Muscle layer of duodenum (tissue), 2 donors: Measurements from ENCODE around the gene AIF1L.
"Not testable (repeated sequence)": the region's sequence is repeated elsewhere in the genome, so short reads cannot be mapped to it uniquely, and the experiment has no call there.

Experiments used
- H3K27ac ChIP-seq: one replicate; pipeline ENCODE4 v1.7.0; 2013; ENCODE audit warnings: mild to moderate bottlenecking, low read length
- H3K27me3 ChIP-seq: one replicate; pipeline ENCODE4 v1.7.0; 2013; ENCODE audit warnings: low read depth, mild to moderate bottlenecking, control low read depth, low read length
- H3K36me3 ChIP-seq, 2 donors: one replicate each; pipeline ENCODE4 v1.7.0; 2013; ENCODE audit warnings: low read length in 2 of 2, control low read depth in 1 of 2, mild to moderate bottlenecking in 1 of 2; ENCODE audit not compliant: insufficient read depth in 2 of 2, control insufficient read depth in 1 of 2
- H3K4me1 ChIP-seq, 2 donors: one replicate each; pipeline ENCODE4 v1.7.0; 2013; ENCODE audit warnings: low read length in 2 of 2, mild to moderate bottlenecking in 2 of 2, control low read depth in 1 of 2, moderate library complexity in 1 of 2; ENCODE audit not compliant: insufficient read depth in 2 of 2, control insufficient read depth in 1 of 2
- H3K4me3 ChIP-seq, 2 donors: one replicate each; pipeline ENCODE4 v1.7.0; 2013; ENCODE audit warnings: low read length in 2 of 2, low read depth in 1 of 2, mild to moderate bottlenecking in 1 of 2
- H3K9me3 ChIP-seq, 2 donors: one replicate each; pipeline ENCODE4 v1.7.0; 2013; ENCODE audit warnings: low read length in 2 of 2, control low read depth in 1 of 2, mild to moderate bottlenecking in 1 of 2; ENCODE audit not compliant: control insufficient read depth in 1 of 2
- donor health status: healthy.

Gene AIF1L

GRCh38 chr9:131103535-131103934, 7.2 kb downstream of the AIF1L start:
- Histone ChIP-seq H3K36me3 (no peaks in the 10 kb centered on the region), H3K4me1 (no peaks in the 10 kb centered on the region), H3K27ac (no peak overlapping the region), H3K27me3 (no peaks in the 10 kb centered on the region), H3K9me3 (no peaks in the 10 kb centered on the region), H3K4me3 (no peak overlapping the region)

DNA sequence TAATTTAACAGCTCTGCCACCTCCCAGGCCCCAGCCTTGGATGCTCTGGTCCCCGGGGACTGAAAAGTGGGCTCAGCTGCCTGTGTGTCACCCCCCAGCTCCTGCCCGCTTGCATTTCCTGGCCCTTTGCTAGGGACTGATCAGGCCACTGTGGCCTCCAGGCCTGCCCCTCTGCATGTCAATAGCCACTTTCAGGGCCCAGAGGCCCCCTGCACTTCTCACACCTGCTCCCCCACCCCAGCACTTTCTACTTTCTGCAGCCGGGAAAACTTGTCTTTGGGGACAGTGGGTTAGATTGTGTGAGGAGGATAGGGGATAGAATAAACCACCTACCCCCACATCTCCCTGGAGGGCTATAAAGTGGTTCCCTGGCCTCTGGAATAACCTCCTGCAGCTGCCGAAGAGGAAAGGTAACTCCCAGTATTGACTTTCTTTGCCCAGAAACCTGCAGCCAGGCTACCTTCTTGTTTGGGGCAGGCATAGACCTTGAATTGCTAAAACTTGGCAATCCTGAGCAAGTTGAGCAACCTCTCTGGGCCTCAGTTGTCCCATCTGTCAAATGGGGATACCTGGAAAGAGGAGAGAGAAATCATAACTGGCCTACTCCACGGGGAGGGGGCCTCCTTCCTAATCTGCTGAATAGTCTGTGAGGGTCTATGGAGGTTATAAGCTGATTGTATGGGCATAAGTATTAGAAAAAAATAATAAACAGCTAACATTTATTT, 7.8 kb downstream of the AIF1L start:
- Histone ChIP-seq H3K36me3 (no peaks in the 10 kb centered on the region), H3K9me3 (no peaks in the 10 kb centered on the region), H3K27ac (no peak overlapping the region), H3K4me1 (no peaks in the 10 kb centered on the region), H3K27me3 (no peaks in the 10 kb centered on the region), H3K4me3 (no peak overlapping the region)

GRCh38 chr9:131105952-131106351, 9.6 kb downstream of the AIF1L start:
- H3K4me1 ChIP-seq: no peaks in the 10 kb centered on the region
- H3K9me3 ChIP-seq: no peaks in the 10 kb centered on the region
- H3K27me3 ChIP-seq: no peaks in the 10 kb centered on the region
- no peak overlapping the region for H3K4me3 ChIP-seq
- no peaks in the 10 kb centered on the region for H3K36me3 ChIP-seq
- H3K27ac ChIP-seq: no peak overlapping the region

DNA sequence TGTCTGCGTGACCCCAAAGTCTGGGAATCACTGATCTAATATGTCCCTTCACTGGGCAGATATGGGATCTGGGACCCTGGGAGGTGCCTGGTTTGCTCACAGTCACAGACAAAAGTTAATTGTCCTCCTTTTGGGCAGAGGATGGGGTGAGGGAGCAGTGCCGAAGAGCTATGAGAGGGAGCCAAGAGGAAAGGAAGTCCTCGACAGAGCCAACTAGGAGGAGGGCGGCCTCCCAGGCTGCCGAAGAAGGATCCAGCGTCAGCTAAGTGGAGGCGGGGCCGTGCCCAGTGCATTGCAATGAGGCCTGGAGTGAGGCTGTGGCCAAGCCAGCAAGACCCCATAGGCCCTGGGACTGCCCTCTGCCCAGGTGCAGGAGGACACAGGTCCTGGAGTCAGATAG, 11.4 kb downstream of the AIF1L start:
- Histone ChIP-seq H3K36me3 (no peaks in the 10 kb centered on the region), H3K4me1 (peaks cover 0 to 6% of the 10 kb centered on the region in 2 donors), H3K27ac (no peak overlapping the region), H3K4me3 (no peak overlapping the region), H3K9me3 (no peaks in the 10 kb centered on the region), H3K27me3 (no peaks in the 10 kb centered on the region)

DNA sequence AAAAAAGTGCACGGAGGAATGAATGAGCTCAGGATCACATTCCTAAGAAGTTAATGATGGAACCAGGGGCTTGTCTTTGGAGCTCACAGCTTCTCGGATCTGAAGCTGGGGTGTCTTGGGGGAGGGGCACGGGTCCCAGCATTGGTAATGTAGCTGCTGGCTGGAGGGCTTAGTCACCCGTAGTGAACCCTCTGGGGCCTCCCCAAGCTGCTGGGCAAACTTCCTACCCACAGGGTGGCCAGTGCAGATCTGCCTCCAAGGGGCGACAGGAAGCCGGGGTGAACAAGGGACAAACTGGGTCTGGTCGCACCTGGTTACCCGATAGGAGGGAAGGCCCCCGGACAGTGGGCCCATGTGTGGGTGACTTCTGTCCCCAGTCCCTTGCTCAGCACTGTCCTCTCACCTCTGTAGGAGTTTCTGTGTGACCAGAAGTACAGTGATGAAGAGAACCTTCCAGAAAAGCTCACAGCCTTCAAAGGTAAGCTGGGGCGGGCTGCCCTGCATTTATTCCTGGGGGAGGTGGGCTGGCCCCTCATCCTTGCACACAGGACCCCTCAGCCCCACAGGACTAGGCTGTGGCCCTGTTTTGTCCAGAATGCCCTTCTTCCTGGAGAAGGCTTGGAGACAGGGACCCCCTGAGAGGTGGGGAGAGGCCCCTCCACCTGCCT, 15.0 kb downstream of the AIF1L start:
- Histone ChIP-seq H3K4me3 (no peak overlapping the region), H3K27ac (no peak overlapping the region), H3K36me3 (no peaks in the 10 kb centered on the region), H3K4me1 (peaks cover 0 to 6% of the 10 kb centered on the region in 2 donors), H3K9me3 (no peaks in the 10 kb centered on the region), H3K27me3 (no peaks in the 10 kb centered on the region)

GRCh38 chr9:131111854-131112311, 15.6 kb downstream of the AIF1L start:
- no peaks in the 10 kb centered on the region for H3K9me3 ChIP-seq
- H3K4me3 ChIP-seq: no peak overlapping the region
- no peaks in the 10 kb centered on the region for H3K27me3 ChIP-seq
- no peaks in the 10 kb centered on the region for H3K36me3 ChIP-seq
- H3K4me1 ChIP-seq: peaks cover 0 to 6% of the 10 kb centered on the region in 2 donors
- no peak overlapping the region for H3K27ac ChIP-seq

DNA sequence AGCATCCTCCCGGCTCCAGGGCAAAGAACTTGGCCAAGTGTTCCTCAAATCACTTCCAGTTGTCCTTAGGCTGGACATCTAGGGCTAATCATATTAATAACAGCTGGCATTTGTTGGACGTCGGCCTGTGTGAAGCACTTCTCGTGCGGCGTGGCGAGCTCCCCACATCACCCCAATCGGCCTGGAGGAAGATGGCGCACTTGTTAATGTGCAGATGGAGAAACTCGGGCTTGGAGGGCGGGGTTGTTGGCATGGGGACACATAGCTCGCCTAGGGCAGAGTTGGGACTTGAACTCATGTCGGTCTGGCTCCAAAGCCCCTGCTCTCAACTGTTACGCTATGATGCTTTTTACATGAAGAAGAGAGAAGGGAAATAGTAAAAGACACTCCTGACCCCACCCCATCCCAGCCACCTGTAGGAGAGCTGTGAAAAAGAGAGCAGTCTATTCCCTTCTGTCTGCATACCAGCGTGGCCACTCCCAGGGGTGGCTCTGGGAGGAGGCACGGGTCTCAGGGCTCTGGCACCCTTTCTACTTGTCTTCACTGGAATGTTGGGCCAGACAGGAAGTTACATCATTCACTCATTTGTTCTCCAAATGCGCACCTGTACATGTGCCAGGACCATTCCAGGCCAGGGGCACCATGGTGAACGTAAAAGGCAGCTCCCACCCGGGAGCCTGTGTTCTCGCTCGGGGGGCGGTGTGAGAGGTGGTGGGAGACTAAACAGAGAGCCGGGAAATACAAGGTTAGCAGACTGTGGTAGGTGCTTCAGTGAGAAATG, 16.2 kb downstream of the AIF1L start:
- Histone ChIP-seq H3K36me3 (no peaks in the 10 kb centered on the region), H3K9me3 (no peaks in the 10 kb centered on the region), H3K27me3 (no peaks in the 10 kb centered on the region), H3K4me3 (no peak overlapping the region), H3K27ac (no peak overlapping the region), H3K4me1 (peaks cover 0 to 6% of the 10 kb centered on the region in 2 donors)

DNA sequence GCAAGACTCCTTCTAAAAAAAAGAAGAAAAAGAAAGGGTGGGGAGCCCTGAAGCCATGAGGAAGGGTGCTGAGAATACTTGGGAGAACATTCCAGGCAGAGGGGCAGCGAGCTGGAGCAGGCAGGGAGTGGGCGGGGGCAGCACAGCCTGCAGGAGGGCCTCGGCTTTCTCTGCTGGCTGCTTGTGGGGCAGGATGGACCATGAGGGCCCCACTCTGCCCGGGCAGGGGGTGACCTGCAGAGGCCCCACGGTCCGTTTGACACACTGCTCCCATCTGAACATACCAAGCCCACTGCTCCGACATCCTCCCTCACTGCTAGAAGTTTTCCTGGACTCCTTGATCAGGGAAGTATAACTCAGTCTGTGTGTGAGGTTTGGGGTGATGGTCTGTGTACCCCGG, 17.3 kb downstream of the AIF1L start:
- Histone ChIP-seq H3K4me1 (peaks cover 0 to 6% of the 10 kb centered on the region in 2 donors), H3K4me3 (no peak overlapping the region), H3K9me3 (no peaks in the 10 kb centered on the region), H3K36me3 (no peaks in the 10 kb centered on the region), H3K27ac (no peak overlapping the region), H3K27me3 (no peaks in the 10 kb centered on the region)

DNA sequence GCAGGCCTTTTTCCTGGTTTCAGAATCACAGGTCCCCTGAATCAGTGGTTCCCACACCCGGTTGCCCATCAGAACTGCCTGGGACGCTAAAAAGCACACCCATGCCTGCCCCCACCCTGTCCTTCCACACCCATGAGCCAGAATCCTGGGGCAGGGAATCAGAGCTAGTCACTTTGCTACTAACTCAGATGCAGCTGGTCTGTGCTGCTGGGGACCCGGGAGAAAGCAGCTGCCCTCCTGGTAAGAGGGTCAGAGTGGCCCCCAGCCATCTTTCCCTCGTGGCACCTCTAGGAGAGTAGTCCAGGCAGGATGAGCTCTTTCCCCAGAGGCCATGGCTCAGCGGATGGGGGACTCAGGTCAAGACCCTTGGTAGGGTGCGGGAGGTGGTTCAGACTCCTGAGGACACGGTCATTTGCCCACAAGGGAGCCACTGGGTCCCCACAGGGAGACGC, 17.8 kb downstream of the AIF1L start:
- no peak overlapping the region for H3K27ac ChIP-seq
- H3K9me3 ChIP-seq: no peaks in the 10 kb centered on the region
- H3K27me3 ChIP-seq: no peaks in the 10 kb centered on the region
- H3K4me1 ChIP-seq: peaks cover 0 to 6% of the 10 kb centered on the region in 2 donors
- no peaks in the 10 kb centered on the region for H3K36me3 ChIP-seq
- no peak overlapping the region for H3K4me3 ChIP-seq

DNA sequence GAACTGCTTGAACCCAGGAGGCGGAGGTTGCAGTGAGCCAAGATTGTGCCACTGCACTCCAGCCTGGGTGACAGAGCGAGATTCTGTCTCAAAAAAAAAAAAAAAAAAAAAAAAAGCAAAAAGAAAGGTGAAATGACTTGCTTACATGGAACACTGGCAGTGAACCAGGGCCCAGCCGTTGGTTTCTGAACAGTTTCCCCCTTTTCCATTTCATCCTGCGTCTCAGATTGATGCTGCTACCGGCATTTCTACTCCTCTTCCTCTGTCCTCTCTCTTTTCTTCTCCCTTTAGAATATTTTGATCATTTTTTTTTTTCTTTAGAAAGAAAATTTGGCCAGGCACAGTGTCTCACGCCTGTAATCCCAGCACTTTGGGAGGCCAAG, 19.0 kb downstream of the AIF1L start:
- H3K27me3 ChIP-seq, H3K9me3 ChIP-seq, H3K4me1 ChIP-seq, H3K36me3 ChIP-seq, H3K27ac ChIP-seq, H3K4me3 ChIP-seq: not testable (repeated sequence)
